HL-60/S4 treated with phorbol 12-myristate 13-acetate at 8.2 ng/mL for 4 days and 3 days (cell line): ENCODE results near the gene FBXL14.
"Not testable (repeated sequence)": the region's sequence is repeated elsewhere in the genome, so short reads cannot be mapped to it uniquely, and the experiment has no call there.

ENCODE experiments used
- in situ Hi-C: fragments of 300-500 bp; cut with MboI; formaldehyde crosslinking; loops from 2 replicates; pipeline ENCODE4 v1.15.0; 2022; ENCODE audit warnings: low sequenced_read_pairs

The FBXL14 gene

GRCh38 chr12:1574865-1575259 lies 19.5 kb downstream of the FBXL14 start:
- in situ Hi-C loops = loop anchor here (10.0 kb wide), 1 partner anchor 440 kb away; no protein-coding TSS in a partner anchor

- in situ Hi-C loops = loop anchor here (10.0 kb wide), 1 partner anchor 439 kb away; no protein-coding TSS in a partner anchor
These were observed 20.2 kb downstream of the FBXL14 start for GRCh38 chr12:1573960-1574864.

DNA sequence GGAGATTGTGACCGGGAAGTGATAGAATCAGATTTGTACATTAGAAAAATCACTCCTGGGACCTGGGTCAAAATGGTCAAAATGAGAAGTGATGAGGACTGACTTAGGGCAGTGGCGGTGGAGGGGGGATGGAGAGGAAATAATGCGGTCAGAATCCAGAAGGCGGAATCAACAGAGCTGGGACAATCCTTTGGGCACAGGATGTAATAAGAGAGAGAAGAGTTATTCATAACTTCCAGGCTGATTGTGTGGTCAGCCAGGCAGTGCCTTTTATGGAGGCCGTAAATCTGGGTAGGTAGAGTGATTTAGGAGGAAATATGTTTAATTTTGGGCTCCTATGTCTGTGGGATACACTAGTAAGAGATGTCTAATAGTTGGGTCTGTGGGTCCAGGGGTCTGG lies 21.6 kb downstream of the FBXL14 start:
- in situ Hi-C loops = loop anchor here (10.0 kb wide), 1 partner anchor 438 kb away; no protein-coding TSS in a partner anchor

GRCh38 chr12:1567852-1568251 lies 26.5 kb downstream of the FBXL14 start:
- in situ Hi-C loops = no loop called here

- in situ Hi-C loops = no loop called here
These were observed 27.8 kb downstream of the FBXL14 start for GRCh38 chr12:1566449-1567135.

GRCh38 chr12:1565172-1565571 lies 29.2 kb downstream of the FBXL14 start:
- in situ Hi-C loops = no loop called here

GRCh38 chr12:1564067-1564466 lies 30.3 kb downstream of the FBXL14 start:
- in situ Hi-C loops = no loop called here

GRCh38 chr12:1562813-1563407 lies 31.5 kb downstream of the FBXL14 start:
- in situ Hi-C loops = no loop called here

DNA sequence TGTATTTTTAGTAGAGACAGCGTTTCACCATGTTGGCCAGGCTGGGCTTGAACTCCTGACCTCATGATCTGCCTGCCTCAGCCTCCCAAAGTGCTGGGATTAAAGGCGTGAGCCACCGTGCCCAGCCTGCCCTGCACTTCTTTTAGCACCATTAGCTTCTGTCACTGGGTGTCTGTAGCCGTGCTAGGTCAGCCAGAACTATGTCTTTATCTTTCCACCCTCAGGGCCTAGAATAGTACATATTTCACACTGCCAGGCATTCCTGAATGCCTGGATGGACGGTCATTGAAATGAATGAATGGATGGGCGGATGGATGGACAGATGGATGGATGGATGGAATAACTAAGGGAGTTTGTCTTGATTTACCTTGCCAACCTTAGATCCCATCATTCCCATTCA lies 33.7 kb downstream of the FBXL14 start:
- in situ Hi-C loops = no loop called here

GRCh38 chr12:1559676-1560091 lies 34.7 kb downstream of the FBXL14 start:
- in situ Hi-C loops = no loop called here

DNA sequence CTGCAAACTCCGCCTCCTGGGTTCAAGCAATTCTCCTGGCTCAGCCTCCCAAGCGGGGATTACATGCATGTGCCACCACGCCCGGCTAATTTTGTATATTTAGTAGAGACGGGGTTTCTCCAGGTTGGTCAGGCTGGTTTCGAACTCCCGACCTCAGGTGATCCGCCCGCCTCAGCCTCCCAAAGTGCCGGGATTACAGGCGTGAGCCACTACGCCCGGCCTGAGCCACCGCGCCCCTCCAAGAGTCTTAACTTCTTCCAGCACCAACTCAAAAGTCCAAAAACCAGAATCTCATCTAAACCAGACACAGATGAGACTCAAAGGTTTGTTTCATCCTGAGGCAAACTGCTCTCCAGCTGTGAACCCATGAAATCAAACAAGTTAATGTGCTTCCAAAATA lies 36.3 kb downstream of the FBXL14 start:
- in situ Hi-C loops = not testable (repeated sequence)

GRCh38 chr12:1553987-1554982 lies 40.1 kb downstream of the FBXL14 start:
- in situ Hi-C loops = no loop called here

- in situ Hi-C loops = no loop called here
These were observed 40.8 kb downstream of the FBXL14 start for GRCh38 chr12:1553536-1553935.

DNA sequence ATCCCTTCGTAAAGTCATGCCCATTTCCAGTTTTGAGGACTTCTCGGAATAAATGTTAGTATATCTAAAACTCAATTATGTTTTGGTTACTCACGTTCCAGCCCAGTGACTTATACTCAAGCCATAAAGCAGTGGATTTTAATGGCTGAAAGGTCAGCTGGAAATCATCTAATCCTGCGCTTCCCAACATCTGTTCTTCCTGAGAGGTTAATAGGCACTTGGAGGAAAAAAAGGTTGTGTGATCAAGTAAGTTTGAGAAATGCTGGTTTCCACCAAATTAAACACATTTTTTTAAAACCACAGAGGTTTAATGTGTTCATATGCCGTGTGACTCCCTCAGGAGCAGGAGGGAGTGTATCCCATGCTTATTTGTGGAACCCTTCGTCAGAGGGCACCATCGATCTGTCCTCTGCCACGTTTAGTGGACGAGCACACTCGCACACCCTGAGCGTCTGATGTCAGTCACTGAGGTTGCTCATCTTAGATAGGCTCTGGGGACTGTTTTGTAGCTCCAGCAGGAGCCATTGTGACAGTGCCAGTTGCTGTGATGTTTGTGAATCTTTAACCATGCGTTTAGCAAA lies 41.4 kb downstream of the FBXL14 start:
- in situ Hi-C loops = no loop called here

DNA sequence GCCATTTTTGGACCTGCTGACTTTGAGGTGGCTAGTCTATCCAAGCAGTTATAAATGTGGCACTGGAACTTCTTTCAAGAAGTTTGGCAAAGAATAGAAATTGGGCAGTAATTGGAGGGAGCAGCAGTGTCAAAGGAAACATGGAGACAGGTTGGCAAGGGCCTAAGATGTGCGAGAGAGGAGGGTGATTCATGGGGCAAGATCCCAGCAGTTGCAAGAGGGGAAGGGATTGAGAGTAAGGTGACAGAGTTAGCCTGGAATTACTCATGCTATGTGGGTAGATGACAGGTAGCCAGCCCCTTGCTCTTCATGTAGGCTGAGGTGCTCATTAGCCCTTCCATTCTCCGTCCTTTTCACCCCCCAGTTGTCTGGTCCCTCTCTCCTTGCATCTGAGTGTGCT lies 42.2 kb downstream of the FBXL14 start:
- in situ Hi-C loops = no loop called here

- in situ Hi-C loops = no loop called here
These were observed 42.9 kb downstream of the FBXL14 start for GRCh38 chr12:1551496-1551895.

DNA sequence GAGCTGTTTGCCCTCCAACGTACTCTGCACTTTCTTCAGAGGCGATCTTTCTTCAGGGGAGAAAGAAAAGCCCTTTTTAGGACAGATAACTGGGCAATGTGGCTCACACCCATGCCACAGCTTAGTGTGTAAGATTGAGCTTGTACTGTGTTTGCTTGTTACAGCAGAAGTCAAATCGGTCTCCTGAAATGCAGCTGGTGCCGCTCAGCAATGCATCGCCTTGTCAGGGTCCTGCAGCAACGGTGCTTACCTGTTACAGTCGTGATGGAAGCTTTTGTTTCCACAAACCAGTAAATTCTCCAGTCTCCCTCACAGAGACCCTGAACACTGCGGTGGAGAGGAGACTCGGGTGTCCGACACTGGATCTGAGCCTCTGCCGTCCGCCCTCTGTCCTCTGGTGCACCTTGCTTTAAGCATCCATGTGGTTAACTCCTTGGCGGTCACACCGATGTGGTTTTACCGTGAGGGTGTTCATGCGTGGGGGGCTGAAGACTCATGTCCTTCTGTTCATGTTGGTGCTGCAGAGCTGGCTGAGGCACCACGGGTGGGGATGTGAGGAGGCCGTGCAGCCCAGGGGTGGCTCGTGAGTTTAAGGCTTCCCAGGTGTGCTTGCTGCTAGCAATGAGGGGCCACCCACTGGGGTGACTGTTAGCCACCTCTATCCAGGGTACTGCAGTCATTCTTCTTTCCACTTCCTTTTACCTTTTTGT lies 47.3 kb downstream of the FBXL14 start:
- in situ Hi-C loops = no loop called here

DNA sequence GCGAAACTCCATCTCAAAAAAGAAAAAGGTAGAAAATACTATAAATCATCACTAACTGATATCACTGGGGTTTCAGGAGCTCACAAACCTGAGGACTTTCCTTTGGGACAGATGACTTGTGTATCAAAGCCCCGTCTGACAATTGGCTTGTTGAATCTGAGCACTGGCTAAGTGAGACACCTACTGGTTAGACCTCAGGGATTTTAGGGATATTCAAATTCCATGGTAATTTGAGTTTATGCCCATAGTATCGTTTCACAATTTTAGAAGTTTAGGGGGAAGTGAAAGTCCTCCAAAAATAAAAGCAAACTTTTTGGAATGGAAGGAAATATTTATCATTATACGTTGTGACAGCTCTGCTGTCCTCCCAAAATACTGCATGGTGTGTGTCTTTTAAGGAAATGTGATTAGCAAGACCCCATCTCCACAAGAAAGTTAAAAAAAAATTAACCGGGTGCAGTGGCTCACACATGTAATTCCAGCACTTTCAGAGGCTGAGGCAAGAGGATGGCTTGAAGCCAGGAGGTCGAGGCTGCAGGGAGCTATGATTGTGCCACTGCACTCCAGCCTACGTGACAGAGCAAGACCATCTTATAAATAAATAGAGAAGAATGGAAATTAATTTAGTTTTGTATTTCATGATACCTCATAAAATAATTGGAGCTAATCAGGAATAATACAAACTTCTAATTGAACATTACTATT lies 49.2 kb downstream of the FBXL14 start:
- in situ Hi-C loops = no loop called here

DNA sequence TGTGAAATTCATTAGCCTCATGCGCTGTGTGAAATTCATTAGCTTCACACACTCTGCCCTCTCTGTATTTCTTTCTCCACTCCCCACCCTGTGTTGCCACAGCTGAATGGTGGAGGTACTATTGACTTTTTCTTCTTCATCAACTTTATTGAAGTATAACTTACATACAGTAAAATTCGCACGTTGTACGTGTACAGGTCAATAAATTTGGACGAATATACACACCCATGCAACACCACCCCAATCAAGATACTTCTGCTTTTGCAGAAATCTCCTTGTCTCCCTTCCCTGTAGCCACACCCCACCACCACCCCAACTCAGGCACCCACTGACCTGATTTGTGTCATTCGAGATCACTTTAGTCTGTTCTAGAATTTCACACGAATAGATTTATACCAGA lies 51.8 kb downstream of the FBXL14 start:
- in situ Hi-C loops = no loop called here
